Measurements from ENCODE around the gene FSIP1.

FSIP1 gene

GRCh38 chr15:39623529-39623931, 159.1 kb downstream of the FSIP1 start:
- no peak for DNase-seq

- DNase-seq = no peak
Observed at GRCh38 chr15:39622660-39623516, 159.8 kb downstream of the FSIP1 start.

GRCh38 chr15:39621976-39622375, 160.7 kb downstream of the FSIP1 start:
- no peak for DNase-seq

- DNase-seq = no peak
Observed at GRCh38 chr15:39621210-39621609, 161.4 kb downstream of the FSIP1 start.

- DNase-seq = no peak
Observed at GRCh38 chr15:39618063-39618823, 164.4 kb downstream of the FSIP1 start.

GRCh38 chr15:39616731-39617455, 165.7 kb downstream of the FSIP1 start:
- no peak for DNase-seq

- no peak for DNase-seq
Observed at GRCh38 chr15:39613861-39614260, 168.8 kb downstream of the FSIP1 start.

- no peak for DNase-seq
Observed at GRCh38 chr15:39613271-39613670, 169.4 kb downstream of the FSIP1 start.

- no peak for DNase-seq
Observed at GRCh38 chr15:39610665-39611064, 172.0 kb downstream of the FSIP1 start.

- no peak for DNase-seq
Observed at GRCh38 chr15:39609166-39609916, 173.3 kb downstream of the FSIP1 start.

- DNase-seq = no peak
Observed at GRCh38 chr15:39608185-39609139, 174.2 kb downstream of the FSIP1 start.

GRCh38 chr15:39605146-39605545, 177.5 kb downstream of the FSIP1 start:
- DNase-seq = no peak

- no peak for DNase-seq
Observed at GRCh38 chr15:39602143-39602542, 180.5 kb downstream of the FSIP1 start.

- DNase-seq = no peak
Observed at GRCh38 chr15:39599871-39600270, 182.8 kb downstream of the FSIP1 start.

GRCh38 chr15:39598958-39599845, 183.4 kb downstream of the FSIP1 start:
- DNase-seq = no peak

- DNase-seq = no peak
Observed at GRCh38 chr15:39598186-39598850, 184.3 kb downstream of the FSIP1 start.

GRCh38 chr15:39597751-39598185, 184.9 kb downstream of the FSIP1 start:
- no peak for DNase-seq

GRCh38 chr15:39597336-39597735, 185.3 kb downstream of the FSIP1 start:
- no peak for DNase-seq

All from nucleus accumbens (tissue), 56 donors.